ENCODE data around the gene UBE2QL1. TPM values are rescaled to one million over a fixed set of nuclear protein-coding genes. Genes with fewer than 3 reads are reported as not detected.

The UBE2QL1 gene
- total RNA-seq, 1 donor from 2014 or later: 2.7 TPM

DNA sequence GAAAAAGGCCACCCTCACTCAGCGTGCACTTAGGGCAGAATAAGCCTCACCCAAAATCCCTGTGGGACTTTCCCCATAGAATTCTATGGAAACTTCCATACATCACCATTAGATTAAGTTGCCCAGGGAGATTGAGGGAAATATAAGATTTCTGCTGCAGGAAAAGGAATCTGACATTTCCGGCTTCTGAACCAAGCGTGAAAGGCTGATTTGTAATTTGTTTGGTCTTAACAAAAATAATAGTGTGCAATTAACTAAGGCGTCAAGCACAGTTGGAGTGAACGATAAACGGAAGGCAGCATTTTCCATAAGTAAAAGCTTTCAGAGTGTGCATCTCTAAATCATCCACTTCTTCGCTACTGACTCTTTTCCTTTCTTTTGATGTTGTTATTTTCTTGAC lies 14.0 kb downstream of the UBE2QL1 start:
- Mint-ChIP-seq H3K4me3 (no peak overlapping the region), H3K4me1 (peaks cover 12% of the 10 kb centered on the region), H3K36me3 (ENCODE audit: low read depth) (no peaks in the 10 kb centered on the region), H3K27me3 (ENCODE audit: low read depth) (peaks cover 12% of the 10 kb centered on the region), H3K9me3 (no peaks in the 10 kb centered on the region), H3K27ac (ENCODE audit: unreplicated experiment) (no peak overlapping the region)
- TF ChIP-seq, protein P1, sequence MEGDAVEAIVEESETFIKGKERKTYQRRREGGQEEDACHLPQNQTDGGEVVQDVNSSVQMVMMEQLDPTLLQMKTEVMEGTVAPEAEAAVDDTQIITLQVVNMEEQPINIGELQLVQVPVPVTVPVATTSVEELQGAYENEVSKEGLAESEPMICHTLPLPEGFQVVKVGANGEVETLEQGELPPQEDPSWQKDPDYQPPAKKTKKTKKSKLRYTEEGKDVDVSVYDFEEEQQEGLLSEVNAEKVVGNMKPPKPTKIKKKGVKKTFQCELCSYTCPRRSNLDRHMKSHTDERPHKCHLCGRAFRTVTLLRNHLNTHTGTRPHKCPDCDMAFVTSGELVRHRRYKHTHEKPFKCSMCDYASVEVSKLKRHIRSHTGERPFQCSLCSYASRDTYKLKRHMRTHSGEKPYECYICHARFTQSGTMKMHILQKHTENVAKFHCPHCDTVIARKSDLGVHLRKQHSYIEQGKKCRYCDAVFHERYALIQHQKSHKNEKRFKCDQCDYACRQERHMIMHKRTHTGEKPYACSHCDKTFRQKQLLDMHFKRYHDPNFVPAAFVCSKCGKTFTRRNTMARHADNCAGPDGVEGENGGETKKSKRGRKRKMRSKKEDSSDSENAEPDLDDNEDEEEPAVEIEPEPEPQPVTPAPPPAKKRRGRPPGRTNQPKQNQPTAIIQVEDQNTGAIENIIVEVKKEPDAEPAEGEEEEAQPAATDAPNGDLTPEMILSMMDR (conservative IDR thresholded peaks at IDR 0.05): no peak
- DNase-seq (ENCODE audit: low read depth, low spot score): no peak

- Mint-ChIP-seq H3K36me3 (ENCODE audit: low read depth) (no peaks in the 10 kb centered on the region), H3K4me3 (no peak overlapping the region), H3K9me3 (no peaks in the 10 kb centered on the region), H3K27me3 (ENCODE audit: low read depth) (peaks cover 11% of the 10 kb centered on the region), H3K4me1 (peaks cover 21% of the 10 kb centered on the region), H3K27ac (ENCODE audit: unreplicated experiment) (no peak overlapping the region)
- TF ChIP-seq, protein P1 (conservative IDR thresholded peaks at IDR 0.05): no peak
- DNase-seq (ENCODE audit: low read depth, low spot score): no peak
Observed at GRCh38 chr5:6464441-6464840, 15.8 kb downstream of the UBE2QL1 start.

DNA sequence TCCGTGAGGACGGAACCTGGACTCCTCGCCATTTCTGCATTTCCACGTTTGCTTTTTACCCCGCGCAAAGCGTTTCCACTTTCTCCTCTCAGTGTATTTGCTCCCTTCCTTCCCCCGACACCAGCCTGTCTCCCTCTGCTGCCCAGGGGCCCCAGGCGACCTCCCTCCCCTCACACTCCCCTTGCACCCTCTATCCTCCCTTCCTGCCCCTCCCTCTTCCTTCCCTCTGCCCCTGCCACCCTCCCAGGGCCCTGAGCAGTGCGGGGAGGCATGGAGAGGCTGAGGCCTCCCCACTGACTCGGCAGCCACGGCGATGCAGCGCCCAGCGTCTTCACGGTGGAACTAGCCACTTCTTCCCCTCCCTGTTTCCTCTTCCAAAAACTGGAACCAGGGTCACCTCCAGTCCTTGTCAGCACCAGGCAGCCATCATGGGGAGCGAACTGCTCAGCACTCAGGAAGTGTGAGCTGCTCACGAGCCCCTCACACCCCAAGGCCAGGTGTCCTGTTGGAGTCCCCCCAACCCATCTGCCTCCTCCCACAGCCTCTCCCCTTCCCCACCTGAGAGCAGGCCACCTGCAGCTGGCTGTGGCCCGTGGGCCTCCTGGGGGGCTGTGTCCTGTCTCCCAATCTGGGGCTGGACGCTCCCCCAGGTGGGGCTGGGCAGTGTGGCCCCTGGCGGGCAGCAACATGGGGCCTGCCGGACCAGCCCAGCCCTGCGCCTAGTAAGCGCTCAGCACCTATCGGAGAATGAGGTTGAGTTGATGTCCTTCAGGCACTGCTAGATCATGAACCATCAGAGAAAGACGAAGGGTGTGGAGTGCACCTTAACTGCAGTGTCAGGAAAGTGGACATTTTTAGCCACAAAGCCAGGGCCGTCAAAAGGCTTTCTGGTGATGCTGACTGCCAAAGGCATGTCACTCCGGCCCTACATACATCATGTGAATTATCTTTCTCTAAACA lies 17.5 kb downstream of the UBE2QL1 start:
- TF ChIP-seq, protein P1 (conservative IDR thresholded peaks at IDR 0.05): no peak
- Mint-ChIP-seq H3K27ac (ENCODE audit: unreplicated experiment) (no peak overlapping the region), H3K27me3 (ENCODE audit: low read depth) (peaks cover 5% of the 10 kb centered on the region), H3K4me3 (no peak overlapping the region), H3K9me3 (no peaks in the 10 kb centered on the region), H3K36me3 (ENCODE audit: low read depth) (no peaks in the 10 kb centered on the region), H3K4me1 (peaks cover 21% of the 10 kb centered on the region)
- no peak for DNase-seq (ENCODE audit: low read depth, low spot score)

DNA sequence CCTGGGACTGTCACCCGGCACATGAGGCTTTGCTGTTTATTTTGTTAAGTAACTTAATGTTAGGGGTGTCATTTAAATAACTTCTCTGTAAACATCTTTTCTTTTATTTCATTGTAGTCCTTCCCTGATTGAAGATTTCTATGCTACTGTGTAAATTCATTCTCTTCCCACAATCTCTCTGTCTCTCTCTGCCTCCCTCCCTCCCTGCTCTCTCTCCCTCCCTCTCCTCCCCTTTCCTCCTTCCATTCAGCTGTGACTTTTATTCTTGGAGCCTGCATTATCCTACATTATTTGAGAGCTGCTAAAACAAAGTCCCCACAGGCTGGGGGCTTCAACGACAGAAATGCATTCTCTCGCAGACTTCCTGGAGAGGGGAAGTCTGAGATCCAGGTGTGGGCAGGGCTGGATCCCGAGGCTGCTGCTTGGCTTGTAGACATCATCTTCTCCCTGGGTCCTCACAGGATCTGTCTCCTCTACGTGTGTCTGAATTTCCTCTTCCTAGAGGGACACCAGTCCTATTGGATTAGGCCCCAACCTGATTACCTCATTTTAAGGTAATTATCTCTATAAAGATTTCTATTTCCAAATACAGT lies 18.4 kb downstream of the UBE2QL1 start:
- Mint-ChIP-seq H3K4me3 (no peak overlapping the region), H3K36me3 (ENCODE audit: low read depth) (no peaks in the 10 kb centered on the region), H3K27me3 (ENCODE audit: low read depth) (peaks cover 5% of the 10 kb centered on the region), H3K27ac (ENCODE audit: unreplicated experiment) (peak overlapping the region; percentile 15), H3K4me1 (peaks cover 21% of the 10 kb centered on the region), H3K9me3 (no peaks in the 10 kb centered on the region)
- TF ChIP-seq, protein P1 (conservative IDR thresholded peaks at IDR 0.05): no peak
- no peak for DNase-seq (ENCODE audit: low read depth, low spot score)

- Mint-ChIP-seq H3K9me3 (no peaks in the 10 kb centered on the region), H3K4me3 (no peak overlapping the region), H3K27ac (ENCODE audit: unreplicated experiment) (peak overlapping the region; percentile 15), H3K4me1 (peaks cover 21% of the 10 kb centered on the region), H3K27me3 (ENCODE audit: low read depth) (peaks cover 5% of the 10 kb centered on the region), H3K36me3 (ENCODE audit: low read depth) (no peaks in the 10 kb centered on the region)
- TF ChIP-seq, protein P1 (conservative IDR thresholded peaks at IDR 0.05): no peak
- DNase-seq (ENCODE audit: low read depth, low spot score): no peak
Observed at GRCh38 chr5:6467591-6467990, 18.9 kb downstream of the UBE2QL1 start.
